Fibroblast of skin of abdomen (primary cell): Measurements from ENCODE around the gene MRPL52. TPM values are rescaled to one million over a fixed set of nuclear protein-coding genes. Genes with fewer than 3 reads are reported as not detected.
"Not testable (repeated sequence)": the region's sequence is repeated elsewhere in the genome, so short reads cannot be mapped to it uniquely, and the experiment has no call there.

Experiments used
- DNase-seq: peaks from one replicate; pipeline ENCODE4 v3.0.0-alpha.2; 2013
- polyA plus RNA-seq, 2 experiments: library from polyadenylated mRNA; unstranded; fragments of 120-200 nt; gene quantifications; one replicate each; pipeline ENCODE4 v1.2.1, GENCODE V29; 2013; ENCODE audit not compliant: insufficient read length in 2 of 2

The MRPL52 gene
- polyA plus RNA-seq (2013, experiment 1 of 2; ENCODE audit: insufficient read length) = 118 TPM
- polyA plus RNA-seq (2013, experiment 2 of 2; ENCODE audit: insufficient read length) = 122 TPM

- peak; percentile 87 for DNase-seq
These were observed at the start of gene MRPL52 for GRCh38 chr14:22829661-22830442. MRPL52 (plus strand) TSS chr14:22829887; CDS start chr14:22829913, 26 bp downstream.

- no peak for DNase-seq
These were observed 49.5 kb upstream of the MRPL52 start for GRCh38 chr14:22780105-22780679.

- DNase-seq = no peak
These were observed 48.8 kb upstream of the MRPL52 start for GRCh38 chr14:22780941-22781300.

GRCh38 chr14:22781301-22781991 is 48.2 kb upstream of the MRPL52 start:
- peak; percentile 20 for DNase-seq

- DNase-seq = no peak
These were observed 43.0 kb upstream of the MRPL52 start for GRCh38 chr14:22786685-22787084.

- peak; percentile 62 for DNase-seq
These were observed 38.4 kb upstream of the MRPL52 start for GRCh38 chr14:22791301-22791700.

GRCh38 chr14:22792158-22792557 is 37.5 kb upstream of the MRPL52 start:
- no peak for DNase-seq

- DNase-seq = not testable (repeated sequence)
These were observed 36.1 kb upstream of the MRPL52 start for GRCh38 chr14:22793550-22793949.

- no peak for DNase-seq
These were observed 35.7 kb upstream of the MRPL52 start for GRCh38 chr14:22793976-22794375.

GRCh38 chr14:22794551-22794951 is 35.1 kb upstream of the MRPL52 start:
- no peak for DNase-seq

- no peak for DNase-seq
These were observed 33.5 kb upstream of the MRPL52 start for GRCh38 chr14:22796087-22796707.

GRCh38 chr14:22797017-22797917 is 32.4 kb upstream of the MRPL52 start:
- no peak for DNase-seq

- DNase-seq = no peak
These were observed 31.2 kb upstream of the MRPL52 start for GRCh38 chr14:22798528-22798927.

GRCh38 chr14:22800346-22800745 is 29.3 kb upstream of the MRPL52 start:
- DNase-seq = no peak

GRCh38 chr14:22801716-22802115 is 28.0 kb upstream of the MRPL52 start:
- DNase-seq = no peak

GRCh38 chr14:22802860-22803686 is 26.6 kb upstream of the MRPL52 start:
- no peak for DNase-seq

- no peak for DNase-seq
These were observed 26.1 kb upstream of the MRPL52 start for GRCh38 chr14:22803687-22803974.

- DNase-seq = not testable (repeated sequence)
These were observed 24.5 kb upstream of the MRPL52 start for GRCh38 chr14:22805235-22805634.

- DNase-seq = no peak
These were observed 22.1 kb upstream of the MRPL52 start for GRCh38 chr14:22807432-22808087.

- no peak for DNase-seq
These were observed 21.1 kb upstream of the MRPL52 start for GRCh38 chr14:22808388-22809209.
